Measurements from ENCODE around the gene PIEZO2.

DNA sequence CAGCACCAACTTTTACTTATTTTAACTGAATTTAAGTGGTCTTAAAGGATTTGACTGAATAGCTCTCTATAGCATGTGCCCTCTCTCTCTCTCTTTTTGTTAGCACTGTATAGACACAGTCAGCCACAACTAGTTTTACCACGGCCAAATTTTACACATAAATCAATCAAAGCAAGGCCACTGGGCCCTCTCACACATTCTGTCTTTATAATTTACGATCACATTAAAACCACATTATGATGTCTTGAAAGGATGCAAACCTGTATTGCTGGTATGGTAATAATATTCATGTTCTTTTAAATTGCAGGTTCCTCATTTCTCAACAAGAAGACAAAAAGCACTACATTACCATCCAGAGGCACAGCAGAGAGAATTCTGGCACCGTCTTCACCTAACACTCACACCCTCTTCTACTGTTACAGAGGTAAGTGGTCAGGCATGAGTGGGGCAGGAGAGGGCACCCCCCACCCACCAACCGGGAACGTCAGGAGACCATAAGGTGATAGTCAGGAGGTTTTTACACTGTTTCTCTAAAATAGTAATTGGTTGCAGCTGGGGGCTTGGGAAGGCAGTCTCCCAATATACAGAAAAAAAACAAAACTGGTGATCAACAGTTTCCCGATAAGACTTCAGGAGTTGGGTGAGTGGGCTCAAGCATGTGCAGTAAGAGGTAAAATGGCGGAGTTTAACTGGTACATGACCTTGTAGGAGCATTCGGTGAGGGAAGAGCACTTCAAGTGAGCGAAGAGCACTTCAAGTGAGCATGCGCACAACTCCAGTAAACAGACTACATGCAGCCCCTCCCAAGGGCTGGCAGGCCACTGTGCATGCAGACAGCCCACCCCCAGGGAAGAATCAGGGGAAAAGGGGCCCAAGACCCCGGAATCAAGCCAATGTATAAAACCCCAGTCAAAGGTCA, 296.7 kb downstream of the PIEZO2 start:
- TF ChIP-seq, protein P1, sequence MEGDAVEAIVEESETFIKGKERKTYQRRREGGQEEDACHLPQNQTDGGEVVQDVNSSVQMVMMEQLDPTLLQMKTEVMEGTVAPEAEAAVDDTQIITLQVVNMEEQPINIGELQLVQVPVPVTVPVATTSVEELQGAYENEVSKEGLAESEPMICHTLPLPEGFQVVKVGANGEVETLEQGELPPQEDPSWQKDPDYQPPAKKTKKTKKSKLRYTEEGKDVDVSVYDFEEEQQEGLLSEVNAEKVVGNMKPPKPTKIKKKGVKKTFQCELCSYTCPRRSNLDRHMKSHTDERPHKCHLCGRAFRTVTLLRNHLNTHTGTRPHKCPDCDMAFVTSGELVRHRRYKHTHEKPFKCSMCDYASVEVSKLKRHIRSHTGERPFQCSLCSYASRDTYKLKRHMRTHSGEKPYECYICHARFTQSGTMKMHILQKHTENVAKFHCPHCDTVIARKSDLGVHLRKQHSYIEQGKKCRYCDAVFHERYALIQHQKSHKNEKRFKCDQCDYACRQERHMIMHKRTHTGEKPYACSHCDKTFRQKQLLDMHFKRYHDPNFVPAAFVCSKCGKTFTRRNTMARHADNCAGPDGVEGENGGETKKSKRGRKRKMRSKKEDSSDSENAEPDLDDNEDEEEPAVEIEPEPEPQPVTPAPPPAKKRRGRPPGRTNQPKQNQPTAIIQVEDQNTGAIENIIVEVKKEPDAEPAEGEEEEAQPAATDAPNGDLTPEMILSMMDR (IDR thresholded peaks at IDR 0.05), result no peak
- TF ChIP-seq EP300 (IDR thresholded peaks at IDR 0.05), result no peak

All from ovary (tissue), 3 donors.